RWPE2 (cell line): ENCODE measurements around the gene COLQ.

Source experiments
- ATAC-seq: fragments of 200-7000 bp; cut with Tn5 transposase; 3 replicates; pipeline ENCODE4 v1.9.1; 2021; ENCODE audit warnings: low read depth
- DNase-seq: peaks from one replicate; pipeline ENCODE4 v3.0.0-alpha.2; 2020; ENCODE audit warnings: low spot score
- H3K27ac ChIP-seq: fragments of 450-650 bp; 2 replicates; pipeline ENCODE4 v1.5.1; 2017; ENCODE audit warnings: mild to moderate bottlenecking; ENCODE audit not compliant: poor library complexity, severe bottlenecking
- H3K27me3 ChIP-seq: fragments of 250-450 bp; sonication (Bioruptor Pico); 2 replicates; pipeline ENCODE4 v1.5.1; 2021; ENCODE audit warnings: mild to moderate bottlenecking, moderate library complexity; ENCODE audit not compliant: insufficient read depth, poor library complexity, severe bottlenecking
- H3K36me3 ChIP-seq: fragments of 250-450 bp; sonication (Bioruptor Pico); 2 replicates; pipeline ENCODE4 v1.5.1; 2020; ENCODE audit warnings: low read depth, mild to moderate bottlenecking, moderate library complexity
- H3K4me1 ChIP-seq: fragments of 250-450 bp; sonication (Bioruptor Pico); 2 replicates; pipeline ENCODE4 v1.5.1; 2021; ENCODE audit warnings: mild to moderate bottlenecking, moderate library complexity; ENCODE audit not compliant: insufficient read depth, poor library complexity, severe bottlenecking
- H3K4me3 ChIP-seq: fragments of 250-450 bp; sonication (Bioruptor Pico); 2 replicates; pipeline ENCODE4 v1.5.1; 2021; ENCODE audit warnings: mild to moderate bottlenecking, moderate library complexity; ENCODE audit not compliant: severe bottlenecking
- H3K9me3 ChIP-seq: fragments of 250-450 bp; sonication (Bioruptor Pico); 2 replicates; pipeline ENCODE4 v1.5.1; 2021; ENCODE audit warnings: mild to moderate bottlenecking, moderate library complexity; ENCODE audit not compliant: severe bottlenecking
- CTCF ChIP-seq: fragments of 450-650 bp; IDR thresholded peaks from one replicate; pipeline ENCODE4 v1.5.1; 2017; ENCODE audit warnings: mild to moderate bottlenecking, moderate library complexity; ENCODE audit not compliant: poor library complexity, severe bottlenecking

COLQ gene

GRCh38 chr3:15403495-15403894, 118.0 kb downstream of the COLQ start:
- TF ChIP-seq CTCF = no peak
- Histone ChIP-seq H3K9me3 (no peaks in the 10 kb centered on the region), H3K4me1 (no peaks in the 10 kb centered on the region), H3K4me3 (no peak overlapping the region), H3K36me3 (no peaks in the 10 kb centered on the region), H3K27me3 (no peaks in the 10 kb centered on the region), H3K27ac (no peak overlapping the region)
- DNase-seq (no peak), ATAC-seq (no peak)

GRCh38 chr3:15401936-15402335, 119.6 kb downstream of the COLQ start:
- Histone ChIP-seq H3K4me1 (no peaks in the 10 kb centered on the region), H3K27me3 (no peaks in the 10 kb centered on the region), H3K4me3 (no peak overlapping the region), H3K9me3 (no peaks in the 10 kb centered on the region), H3K36me3 (no peaks in the 10 kb centered on the region), H3K27ac (no peak overlapping the region)
- ATAC-seq (no peak), DNase-seq (no peak)
- TF ChIP-seq CTCF = no peak
